A549 (cell line): ENCODE results near the gene HPD.

Experiments used
- BCL3 ChIP-seq: fragments of >200 bp; sonication (Bioruptor Twin); formaldehyde crosslinking; IDR thresholded peaks from 3 replicates; pipeline ENCODE4 v1.6.1; 2016
- KDM1A ChIP-seq: fragments of 200-600 bp; sonication (generic); IDR thresholded peaks from 2 replicates; pipeline ENCODE4 v1.6.1; 2016; ENCODE audit warnings: low read depth, mild to moderate bottlenecking
- PBX3 ChIP-seq: IDR thresholded peaks from 2 replicates; pipeline ENCODE4 v1.6.1; 2012
- POLR2A ChIP-seq: IDR thresholded peaks from 2 replicates; pipeline ENCODE4 v1.6.1; 2012; ENCODE audit warnings: mild to moderate bottlenecking, low read length
- SMC3 ChIP-seq: fragments of >200 bp; sonication (Bioruptor Twin); formaldehyde crosslinking; IDR thresholded peaks from 3 replicates; pipeline ENCODE4 v1.6.1; 2018; ENCODE audit warnings: inconsistent platforms
- USF2 ChIP-seq: fragments of 450-650 bp; IDR thresholded peaks from 2 replicates; pipeline ENCODE4 v1.6.1; 2014; ENCODE audit warnings: antibody characterized with exemption
- TF ChIP-seq, protein P1 (sequence below): IDR thresholded peaks from 2 replicates; pipeline ENCODE4 v1.6.1; 2012
- TF ChIP-seq, protein P2 (sequence below): fragments of >200 bp; sonication (Bioruptor Twin); formaldehyde crosslinking; IDR thresholded peaks from 3 replicates; pipeline ENCODE4 v1.5.1; 2016
- TF ChIP-seq, protein P3 (sequence below): IDR thresholded peaks from 2 replicates; pipeline ENCODE4 v1.6.1; 2012; ENCODE audit warnings: low read depth, borderline replicate concordance

DNA sequence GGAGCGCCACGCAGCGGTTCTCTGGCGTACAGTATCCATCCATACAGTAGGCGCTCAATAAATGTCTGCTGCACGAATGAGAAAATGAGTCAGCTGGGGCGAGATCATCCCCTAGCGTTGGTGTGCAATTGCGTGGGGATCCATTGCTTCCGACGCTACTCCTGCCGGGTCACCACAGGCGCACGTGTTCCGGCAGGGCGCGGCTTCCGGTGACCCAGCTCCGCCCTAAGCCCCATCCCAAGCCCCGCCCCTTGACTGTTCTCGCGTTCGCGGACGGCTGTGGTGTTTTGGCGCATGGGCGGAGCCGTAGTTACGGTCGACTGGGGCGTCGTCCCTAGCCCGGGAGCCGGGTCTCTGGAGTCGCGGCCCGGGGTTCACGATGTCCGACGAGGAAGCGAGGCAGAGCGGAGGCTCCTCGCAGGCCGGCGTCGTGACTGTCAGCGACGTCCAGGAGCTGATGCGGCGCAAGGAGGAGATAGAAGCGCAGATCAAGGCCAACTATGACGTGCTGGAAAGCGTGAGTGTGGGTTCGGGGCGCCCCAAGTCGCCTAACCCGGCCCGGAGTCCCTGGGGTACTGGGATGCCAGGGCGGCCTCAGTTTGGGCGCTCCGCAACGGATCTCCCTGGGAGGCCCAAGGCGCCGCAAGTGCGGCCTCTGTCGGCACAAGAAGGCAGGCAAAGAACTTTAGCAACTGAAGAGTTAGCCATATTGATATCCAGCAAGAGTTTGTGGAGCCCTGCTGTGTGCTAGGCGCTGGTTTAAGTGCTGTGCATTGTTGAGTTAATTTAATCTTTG lies 30.0 kb upstream of the HPD start, which contains the start of gene PSMD9:
- TF ChIP-seq POLR2A (peak; percentile 72), BCL3 (peak; percentile 73; the same call in 2 of the 3 replicates), PBX3 (peak; percentile 48), SMC3 (peak; percentile 47), USF2 (peak; percentile 94), KDM1A (peak; percentile 75)
- TF ChIP-seq, protein P1, sequence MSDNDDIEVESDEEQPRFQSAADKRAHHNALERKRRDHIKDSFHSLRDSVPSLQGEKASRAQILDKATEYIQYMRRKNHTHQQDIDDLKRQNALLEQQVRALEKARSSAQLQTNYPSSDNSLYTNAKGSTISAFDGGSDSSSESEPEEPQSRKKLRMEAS: peak; percentile 100
- TF ChIP-seq, protein P2, sequence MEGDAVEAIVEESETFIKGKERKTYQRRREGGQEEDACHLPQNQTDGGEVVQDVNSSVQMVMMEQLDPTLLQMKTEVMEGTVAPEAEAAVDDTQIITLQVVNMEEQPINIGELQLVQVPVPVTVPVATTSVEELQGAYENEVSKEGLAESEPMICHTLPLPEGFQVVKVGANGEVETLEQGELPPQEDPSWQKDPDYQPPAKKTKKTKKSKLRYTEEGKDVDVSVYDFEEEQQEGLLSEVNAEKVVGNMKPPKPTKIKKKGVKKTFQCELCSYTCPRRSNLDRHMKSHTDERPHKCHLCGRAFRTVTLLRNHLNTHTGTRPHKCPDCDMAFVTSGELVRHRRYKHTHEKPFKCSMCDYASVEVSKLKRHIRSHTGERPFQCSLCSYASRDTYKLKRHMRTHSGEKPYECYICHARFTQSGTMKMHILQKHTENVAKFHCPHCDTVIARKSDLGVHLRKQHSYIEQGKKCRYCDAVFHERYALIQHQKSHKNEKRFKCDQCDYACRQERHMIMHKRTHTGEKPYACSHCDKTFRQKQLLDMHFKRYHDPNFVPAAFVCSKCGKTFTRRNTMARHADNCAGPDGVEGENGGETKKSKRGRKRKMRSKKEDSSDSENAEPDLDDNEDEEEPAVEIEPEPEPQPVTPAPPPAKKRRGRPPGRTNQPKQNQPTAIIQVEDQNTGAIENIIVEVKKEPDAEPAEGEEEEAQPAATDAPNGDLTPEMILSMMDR: peak; percentile 65
- TF ChIP-seq, protein P3, sequence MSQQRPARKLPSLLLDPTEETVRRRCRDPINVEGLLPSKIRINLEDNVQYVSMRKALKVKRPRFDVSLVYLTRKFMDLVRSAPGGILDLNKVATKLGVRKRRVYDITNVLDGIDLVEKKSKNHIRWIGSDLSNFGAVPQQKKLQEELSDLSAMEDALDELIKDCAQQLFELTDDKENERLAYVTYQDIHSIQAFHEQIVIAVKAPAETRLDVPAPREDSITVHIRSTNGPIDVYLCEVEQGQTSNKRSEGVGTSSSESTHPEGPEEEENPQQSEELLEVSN: peak; percentile 94
